DMS53 (cell line): ENCODE measurements around the gene AFAP1L1.

ENCODE experiments used
- DNase-seq: peaks from one replicate; lab custom pipeline; 2025; lab: John Stamatoyannopoulos, UW

Gene AFAP1L1

DNA sequence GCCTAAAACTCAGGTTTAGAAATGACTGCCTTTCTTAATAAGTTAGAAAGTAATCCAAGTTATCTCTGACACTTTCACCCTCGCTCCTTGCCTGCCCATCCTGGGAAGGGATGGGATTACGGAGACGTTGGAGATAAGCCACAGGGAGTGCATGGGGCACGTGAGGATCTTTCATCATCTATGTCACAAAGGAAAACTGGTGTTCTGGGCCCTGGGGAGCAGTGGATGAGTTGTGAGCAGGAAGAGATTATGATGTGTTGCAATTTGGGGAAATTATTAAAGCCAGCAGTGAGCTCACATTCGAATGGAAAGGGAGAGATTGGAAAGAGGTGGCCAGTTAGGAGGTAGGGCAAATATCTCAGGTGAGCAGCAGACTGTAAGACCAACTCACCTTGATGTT is 12.8 kb downstream of the AFAP1L1 start:
- DNase-seq = no peak

DNA sequence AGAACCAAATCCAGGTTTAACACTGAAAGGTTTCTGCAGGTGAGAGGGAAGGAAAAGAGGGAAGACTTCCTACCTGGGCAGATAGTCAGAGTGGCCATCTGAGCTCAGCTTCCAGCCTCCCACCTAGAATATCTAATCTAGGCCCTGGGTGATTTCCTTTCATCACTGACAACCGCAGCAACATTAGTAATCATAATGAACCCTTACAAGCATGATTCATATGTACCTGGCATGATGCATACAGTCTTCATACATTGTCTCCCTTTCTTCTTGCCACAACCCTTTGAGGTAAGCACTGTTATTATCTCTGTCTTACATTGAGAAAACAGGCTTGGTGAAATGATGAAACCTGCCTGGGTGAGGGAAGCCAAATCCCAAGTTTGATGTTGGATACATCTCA is 13.5 kb downstream of the AFAP1L1 start:
- DNase-seq = no peak

DNA sequence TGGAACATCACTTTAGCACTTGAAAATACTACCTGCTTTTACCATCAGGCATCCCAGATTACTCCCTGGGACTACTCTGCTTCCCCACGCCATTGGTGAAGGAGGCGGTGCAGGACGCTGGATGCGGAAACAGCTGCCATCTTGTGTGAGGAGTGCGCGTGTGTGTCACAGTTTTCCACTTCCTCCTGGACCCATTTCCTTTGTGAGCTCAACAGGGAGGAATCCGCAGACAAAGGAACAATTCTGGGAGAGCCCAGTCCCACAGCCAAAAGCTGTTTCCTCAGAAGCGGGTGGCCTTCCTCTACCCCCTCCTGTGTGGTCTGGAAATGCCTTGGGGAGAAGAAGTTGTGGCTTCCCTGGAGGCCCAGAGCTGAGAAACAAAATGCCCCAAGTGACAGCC is 16.8 kb downstream of the AFAP1L1 start:
- no peak for DNase-seq

DNA sequence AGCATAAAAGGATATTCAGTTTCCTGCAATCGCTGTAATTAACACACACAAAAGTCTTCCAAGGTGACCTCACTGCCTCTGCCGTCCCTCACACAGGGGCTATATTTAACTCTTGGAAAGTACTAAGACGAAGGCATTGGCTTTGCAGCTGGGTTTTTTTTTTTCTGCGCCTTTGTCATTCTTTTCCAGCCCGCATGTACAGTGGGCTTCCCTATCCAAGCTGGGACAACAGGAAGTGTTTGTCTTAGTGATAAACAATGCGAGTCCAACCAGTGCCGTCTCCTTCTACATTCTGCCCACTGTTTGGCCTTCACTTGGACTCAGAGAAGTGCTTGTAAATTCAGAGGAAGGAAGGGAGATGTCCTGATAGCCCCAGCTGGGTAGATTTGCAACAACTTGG is 17.6 kb downstream of the AFAP1L1 start:
- no peak for DNase-seq

DNA sequence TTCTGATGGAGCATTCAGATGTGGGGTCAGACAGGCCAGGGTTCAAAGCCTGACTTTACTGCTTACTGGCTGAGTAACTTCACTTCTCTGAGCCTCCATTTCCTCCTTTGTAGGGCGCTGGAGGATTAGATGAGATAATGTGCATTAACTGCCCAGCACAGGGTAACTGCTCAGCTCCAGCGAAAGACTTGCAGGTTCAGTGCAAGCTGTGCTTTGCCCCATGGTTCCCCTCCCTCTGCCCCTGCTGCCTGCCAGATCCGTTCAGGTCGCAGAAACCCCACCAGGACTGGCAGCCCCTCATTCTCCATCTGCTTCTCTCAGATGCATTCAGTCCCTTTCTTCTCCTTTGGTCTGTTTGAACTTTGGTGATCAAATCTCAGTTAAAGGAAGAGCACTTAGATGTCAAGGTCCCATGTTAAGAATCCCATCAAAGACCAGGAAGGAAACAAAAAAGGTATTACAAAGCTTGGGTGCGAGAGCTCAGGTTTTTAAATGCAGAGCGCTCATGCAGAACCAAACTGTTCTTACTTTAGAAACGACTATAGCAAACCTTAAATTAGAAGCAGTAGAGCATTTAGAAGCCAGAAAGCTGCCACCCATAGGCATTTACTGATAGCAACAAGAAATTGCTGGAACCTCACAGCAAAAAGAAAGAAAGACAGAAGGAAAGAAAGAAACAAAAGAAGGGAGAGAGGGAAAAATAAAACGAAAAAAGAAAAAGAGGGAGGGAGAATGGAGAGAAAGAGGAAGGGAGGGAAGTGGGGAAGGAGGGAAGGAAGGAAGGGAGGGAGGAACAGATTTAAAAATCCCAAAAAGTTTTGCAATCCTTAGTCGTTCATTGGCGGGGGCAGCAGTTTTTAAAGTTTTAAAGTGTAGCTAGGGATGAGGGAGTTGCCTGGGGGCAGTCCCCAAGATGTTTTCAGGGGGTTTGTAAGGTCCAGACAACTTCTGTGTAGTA is 23.5 kb downstream of the AFAP1L1 start:
- DNase-seq = no peak

DNA sequence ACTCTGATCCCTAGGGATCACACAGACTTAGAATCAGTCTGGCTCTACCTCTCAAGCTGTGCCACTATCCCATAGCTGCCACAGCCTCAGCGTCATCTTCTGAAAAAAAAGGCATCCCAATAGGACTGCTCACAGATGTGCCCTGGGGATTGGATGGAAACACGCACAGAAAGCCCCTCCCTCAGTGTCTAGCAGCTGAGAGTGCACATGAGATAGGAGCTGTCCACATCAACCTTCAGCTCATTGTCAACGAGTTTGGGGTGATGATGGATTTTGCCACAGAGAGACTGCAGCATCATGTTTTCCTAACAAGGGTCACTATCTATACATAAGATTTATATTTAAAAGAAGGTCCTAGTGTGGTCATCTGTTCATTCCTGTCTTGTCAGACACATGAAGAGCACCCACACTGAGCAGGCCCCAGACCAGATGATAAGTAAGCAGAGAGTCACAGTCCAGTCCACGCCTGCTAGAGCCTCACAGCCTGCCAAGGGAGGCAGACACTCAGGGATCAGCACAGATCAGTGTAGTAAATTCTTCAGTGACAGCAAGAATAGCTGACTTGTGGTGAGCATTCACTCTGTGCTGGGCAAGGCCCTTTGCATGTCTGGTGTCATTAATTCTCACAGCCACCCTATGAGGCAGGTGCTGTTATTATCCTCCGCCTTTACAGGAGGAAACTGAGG is 25.8 kb downstream of the AFAP1L1 start:
- no peak for DNase-seq

DNA sequence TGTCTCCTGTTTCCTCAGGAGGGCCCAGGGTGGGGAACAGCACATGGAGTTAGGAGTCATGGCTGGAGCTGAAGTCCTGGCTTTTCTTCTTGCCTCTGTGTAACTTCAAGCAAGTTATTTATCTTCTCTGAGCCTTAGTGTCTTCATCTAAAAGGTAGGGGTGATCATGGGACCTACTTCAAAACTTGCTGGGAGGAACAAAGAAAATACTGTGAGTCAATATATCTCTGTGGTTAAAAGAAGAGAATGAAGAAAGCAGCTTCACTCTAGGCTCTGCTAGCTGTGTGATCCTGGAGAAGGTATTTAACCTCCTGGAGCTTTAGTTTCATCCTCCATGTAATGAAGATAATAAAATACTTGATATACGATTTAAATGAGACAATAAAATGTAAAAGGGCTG is 26.5 kb downstream of the AFAP1L1 start:
- no peak for DNase-seq

DNA sequence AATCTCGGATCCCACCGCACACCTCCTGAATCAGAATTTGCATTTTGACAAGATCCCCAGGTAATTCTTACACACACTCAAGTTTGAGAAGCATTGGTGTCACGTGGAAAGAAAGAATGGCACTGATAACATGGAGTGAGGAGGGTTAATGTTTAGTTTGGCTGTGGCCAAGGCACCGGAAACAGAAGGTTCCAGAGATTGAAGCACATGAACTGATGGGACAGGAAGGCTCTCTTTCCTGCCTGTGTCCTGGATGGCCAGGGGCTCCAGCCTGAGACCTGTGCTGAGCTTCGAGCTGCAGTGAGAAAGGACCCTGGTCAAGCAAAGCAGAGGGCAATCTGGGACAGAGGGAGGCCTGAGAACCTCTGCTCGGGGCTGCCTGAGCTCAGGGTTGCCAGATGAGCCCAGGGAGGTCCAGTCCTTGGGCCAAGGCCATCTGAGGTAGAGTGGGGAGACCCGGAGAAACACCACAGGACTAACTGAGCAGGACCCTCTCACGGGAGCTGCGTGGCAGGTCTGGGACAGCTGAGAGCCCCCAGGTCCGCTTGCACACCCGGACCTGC is 27.3 kb downstream of the AFAP1L1 start:
- no peak for DNase-seq

DNA sequence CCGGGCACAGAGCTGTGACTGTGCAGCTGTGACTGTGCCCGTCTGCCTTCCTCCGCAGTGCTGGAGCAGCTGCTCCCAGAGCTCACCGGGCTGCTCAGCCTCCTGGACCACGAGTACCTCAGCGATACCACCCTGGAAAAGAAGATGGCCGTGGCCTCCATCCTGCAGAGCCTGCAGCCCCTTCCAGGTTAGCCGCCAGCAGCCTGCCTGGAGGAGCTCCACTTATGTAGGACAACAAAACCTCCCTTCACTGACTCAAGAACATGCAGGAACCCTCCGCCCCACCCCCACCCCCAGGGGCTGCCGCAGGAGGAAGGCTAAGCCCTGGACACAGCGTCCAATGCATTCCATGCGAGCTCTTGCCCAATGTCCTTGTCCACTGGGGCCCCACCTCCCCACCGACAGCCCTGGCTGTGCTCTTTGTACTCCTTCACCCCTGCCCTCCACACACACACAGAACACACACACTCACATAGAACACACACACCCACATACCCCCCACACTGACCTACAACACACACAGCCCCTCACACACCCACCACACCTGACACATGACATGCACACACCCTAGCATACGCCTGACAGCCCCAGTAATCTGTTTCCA is 27.9 kb downstream of the AFAP1L1 start:
- no peak for DNase-seq

DNA sequence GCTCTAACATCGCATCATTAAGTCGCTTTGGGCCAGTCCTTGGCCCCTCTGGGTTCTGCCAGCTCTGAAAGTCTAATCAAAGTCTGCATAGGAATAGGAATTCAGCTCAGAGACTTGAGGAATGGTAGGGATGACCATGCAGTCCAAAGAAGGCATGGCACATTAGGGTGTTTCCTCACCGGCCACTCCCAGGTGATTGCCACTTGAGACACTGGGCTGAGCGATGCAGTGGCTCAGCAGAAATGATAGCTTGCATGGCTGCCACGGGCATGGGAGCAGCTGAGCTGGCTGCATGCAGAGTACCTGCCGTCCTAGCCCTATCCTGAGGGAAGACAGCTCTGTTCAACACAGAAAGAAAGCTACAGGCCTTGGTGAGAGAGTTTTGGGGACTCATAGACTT is 28.8 kb downstream of the AFAP1L1 start:
- no peak for DNase-seq

DNA sequence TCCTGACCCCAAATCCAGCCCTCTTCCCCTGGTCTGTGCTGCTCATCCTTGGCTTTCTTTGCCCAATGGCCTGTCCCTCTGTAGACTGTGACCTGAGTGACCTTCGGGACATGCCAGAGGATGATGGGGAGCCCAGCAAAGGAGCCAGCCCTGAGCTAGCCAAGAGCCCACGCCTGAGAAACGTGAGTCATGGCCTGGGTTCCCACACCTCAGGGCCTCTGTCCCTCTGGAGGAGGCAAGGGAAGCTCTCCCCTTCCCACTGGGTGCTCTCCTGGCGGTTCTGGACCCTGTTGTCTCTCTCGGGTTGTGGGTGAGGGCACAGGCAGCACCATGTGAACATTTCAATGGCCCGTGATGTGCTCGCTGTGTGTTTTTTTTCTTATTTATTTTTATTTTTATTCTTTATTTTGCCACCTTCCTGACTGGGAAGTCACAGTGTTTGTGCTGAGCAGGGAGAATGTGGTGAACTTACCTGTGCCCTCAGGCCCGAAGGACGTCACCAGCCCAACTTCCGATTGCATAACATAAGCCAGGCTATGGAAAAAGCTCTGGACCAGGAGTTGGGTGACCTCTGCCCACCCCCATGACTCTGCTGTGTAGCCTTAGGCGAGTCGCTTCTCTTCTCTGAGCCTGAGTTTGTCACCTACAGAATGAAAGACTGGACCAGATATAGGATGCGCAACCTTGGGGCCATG is 29.5 kb downstream of the AFAP1L1 start:
- no peak for DNase-seq

DNA sequence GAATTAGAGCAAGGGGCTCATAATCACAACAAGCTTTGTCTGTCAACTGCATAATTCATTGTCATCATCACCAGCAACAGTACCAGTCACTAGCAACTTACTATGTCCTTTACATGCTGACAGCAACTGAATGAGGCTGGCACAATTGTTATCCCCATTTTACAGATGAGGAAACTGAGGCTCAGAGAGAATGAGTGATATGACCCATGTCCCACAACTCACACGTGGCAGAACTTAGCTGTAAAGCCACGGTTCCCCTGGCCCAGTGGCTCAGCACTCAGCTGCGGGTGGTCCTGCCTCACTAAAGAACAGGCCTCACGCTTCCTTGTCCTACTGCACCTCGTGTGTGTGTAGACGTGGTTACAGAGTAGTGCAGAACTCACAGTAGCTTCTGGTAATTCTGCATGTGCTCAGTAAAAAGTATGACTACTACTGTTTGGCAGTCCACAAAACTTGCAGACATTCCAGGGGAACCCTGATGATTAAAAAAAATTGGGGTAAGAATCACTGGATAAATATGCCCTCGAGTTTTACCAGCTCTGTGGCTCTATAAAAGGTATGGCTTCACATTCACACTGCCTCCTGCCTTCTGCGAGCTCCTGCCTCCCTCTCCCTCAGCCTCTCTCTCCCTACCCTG is 30.2 kb downstream of the AFAP1L1 start:
- no peak for DNase-seq

DNA sequence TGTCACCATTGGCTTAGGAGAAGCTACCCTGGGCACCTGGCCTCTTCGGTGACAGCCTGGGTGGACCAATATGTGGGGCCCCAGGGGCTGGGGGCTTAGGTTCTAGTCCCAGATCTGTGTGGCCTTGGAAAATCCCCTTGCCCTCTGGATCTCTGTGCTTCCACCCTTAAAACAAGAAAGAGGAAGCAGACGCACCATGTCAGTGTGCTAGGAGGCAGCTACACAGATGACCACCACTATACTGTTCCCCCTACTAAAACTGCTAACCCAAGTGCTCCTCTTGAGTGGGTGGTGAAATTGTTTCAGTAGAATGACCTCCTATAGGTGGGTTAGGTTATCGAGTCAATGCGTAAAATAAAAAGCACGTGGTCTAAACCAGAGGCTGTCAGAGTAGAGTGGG is 31.0 kb downstream of the AFAP1L1 start:
- no peak for DNase-seq

DNA sequence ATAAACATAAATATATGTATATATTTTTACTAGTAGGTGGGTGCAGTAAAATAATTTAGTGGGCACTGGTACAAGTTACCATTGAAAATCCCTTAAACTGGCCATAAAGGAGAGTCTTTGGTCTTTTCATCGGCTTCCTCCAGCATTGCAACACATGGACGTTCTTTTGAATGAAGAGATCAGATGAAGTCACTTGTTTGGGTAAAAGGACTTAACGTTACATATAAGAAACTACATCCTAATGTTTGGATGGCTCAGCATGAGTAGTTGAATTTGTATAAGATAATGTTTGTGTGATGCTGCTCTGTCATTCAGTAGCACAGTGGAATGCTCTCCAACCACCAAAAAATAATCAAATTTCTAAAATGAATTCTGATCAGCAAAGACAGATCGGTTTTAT is 31.6 kb downstream of the AFAP1L1 start:
- no peak for DNase-seq

DNA sequence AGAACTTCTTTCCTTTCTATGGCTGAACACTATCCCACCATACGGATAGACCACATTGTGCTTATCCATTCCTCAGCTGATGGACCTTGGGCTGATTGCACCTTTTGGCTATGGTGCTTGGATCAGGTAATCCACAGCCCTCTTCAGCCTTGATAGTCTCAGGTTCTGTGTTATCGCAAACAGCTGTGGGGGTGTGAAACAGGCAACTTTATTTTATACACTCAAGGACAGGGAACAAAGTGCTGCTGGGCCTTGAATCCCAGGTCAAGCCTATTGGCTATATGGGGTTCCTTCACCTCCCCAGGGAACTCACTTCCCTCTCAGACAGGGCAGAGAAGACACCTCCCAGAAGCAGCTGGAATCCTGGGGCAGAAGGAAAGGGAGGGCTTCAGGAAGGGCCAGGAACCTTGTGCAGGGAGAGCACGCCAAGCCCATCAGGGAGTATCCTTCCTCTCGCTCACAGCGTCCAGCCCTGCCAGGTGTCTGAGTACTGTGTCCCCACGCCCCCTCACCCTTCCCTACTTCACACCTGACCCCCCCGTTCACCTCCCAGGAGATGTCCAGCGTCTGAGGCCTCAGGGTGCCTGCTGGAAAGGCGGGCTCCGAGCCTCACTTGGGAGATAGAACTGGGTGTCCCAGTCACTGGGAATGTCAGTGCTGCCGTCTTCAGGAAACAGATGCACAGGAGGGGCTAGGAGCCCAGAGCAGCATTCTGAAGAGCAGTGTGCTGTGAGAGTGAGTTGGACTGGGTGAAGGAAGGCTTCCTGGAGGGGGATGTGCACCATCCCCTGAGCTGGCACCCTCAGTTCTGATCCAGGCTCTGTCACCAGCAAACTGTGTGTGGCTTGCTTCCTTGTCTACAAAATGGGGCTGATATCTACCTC is 32.8 kb downstream of the AFAP1L1 start:
- no peak for DNase-seq

DNA sequence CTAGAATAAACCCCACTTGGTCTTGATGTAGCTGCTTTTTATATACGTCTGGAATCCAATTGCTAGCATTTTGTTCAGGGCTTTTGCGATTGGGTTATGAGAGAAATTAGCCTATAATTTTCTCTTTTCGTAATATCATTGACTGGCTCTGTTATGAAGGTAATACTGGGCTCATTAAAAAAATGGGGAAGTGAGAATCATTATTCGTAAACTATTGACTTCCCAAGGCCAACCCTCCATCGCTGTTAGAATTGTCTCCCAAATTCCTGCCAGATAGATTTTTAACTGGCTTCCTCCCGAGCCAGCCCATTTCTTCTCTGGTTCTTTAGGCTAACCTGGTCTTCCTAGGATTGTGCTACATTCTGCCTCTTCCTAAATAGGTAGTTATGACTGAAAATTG is 37.7 kb downstream of the AFAP1L1 start:
- no peak for DNase-seq

DNA sequence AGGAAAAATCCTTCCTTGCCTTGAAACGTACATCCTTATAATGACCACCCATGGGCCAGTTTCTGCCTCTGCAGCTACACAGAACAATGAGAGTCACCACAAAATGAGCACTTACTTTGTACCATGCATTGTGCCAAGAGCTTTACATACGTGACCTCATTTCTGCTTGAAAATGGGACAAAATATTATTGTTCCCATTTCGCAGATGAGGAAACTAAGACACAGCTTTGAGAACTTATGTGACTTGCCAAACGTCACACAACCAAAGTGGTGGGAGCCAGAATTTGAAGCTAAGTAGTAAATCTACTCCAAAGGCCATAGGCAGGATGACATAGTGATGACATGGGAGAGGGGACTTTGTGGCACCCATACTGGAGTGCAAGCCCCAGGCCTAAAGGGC is 38.8 kb downstream of the AFAP1L1 start:
- DNase-seq = no peak

DNA sequence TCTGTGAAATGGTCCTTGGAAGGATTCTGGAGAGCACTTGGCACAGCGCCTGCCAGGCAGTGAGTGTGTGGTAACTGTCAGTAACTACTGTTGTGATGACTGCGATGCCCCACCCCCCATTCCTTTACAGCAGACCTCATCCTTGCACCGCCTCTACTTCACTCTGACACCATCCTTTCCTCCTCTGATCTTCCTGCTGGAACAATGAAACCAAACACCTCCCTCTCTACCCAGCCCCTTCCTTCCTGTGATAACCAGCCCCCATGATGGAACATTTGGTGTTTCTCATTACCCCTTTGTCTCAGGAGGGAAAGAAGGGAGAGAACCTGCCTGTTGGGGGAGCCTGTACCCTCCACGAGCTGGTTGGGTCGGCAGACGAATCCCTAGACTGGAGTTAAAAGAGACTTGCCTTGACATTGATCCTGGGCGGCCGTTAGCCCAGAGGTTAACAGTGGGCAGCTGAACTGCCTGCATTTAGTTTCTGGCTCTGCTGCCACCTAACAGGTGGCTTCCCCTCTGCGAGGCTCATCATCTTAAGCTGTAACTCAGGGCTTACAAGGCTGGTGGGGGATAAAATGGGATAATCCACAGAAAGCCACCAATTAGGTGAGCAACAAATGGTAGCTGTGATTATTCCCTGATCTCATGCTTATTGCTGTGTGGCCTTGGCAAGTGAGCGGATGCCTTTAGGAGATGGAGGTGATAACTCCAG is 39.4 kb downstream of the AFAP1L1 start:
- peak; percentile 24 for DNase-seq

DNA sequence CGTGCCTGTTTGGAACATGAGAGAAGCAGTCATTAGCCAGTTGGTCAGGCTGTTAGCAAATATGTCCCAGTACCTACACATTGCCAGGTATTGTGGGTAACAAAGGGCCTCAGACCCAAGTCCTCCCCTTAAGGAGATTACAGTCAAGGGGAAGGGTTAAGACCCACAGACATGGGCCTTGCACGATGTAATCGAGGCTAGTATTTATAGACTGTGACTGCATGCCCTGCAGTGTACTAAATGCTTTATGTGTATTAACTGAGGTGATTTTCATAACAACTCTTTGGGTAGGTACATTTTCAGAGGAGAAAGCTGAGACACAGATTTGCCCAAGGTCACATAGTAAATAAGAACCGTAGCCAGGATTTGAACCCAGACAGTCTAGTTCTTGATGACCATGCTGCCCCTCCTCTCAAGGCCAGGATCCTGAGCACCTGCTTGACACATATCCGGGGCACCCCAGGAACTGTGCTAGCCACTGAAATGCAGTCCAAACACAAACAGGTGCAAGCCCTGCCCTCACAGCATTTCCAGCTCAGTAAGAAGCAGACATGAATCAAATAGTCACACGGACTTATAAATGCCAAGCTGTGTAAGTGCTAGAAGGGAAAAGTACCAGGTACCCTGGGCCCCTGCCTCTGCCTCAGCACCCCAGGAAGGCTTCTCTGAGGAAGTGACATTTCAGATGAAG is 41.6 kb downstream of the AFAP1L1 start:
- DNase-seq = peak; percentile 57
